ENCODE measurements around the gene FTCDNL1.

DNA sequence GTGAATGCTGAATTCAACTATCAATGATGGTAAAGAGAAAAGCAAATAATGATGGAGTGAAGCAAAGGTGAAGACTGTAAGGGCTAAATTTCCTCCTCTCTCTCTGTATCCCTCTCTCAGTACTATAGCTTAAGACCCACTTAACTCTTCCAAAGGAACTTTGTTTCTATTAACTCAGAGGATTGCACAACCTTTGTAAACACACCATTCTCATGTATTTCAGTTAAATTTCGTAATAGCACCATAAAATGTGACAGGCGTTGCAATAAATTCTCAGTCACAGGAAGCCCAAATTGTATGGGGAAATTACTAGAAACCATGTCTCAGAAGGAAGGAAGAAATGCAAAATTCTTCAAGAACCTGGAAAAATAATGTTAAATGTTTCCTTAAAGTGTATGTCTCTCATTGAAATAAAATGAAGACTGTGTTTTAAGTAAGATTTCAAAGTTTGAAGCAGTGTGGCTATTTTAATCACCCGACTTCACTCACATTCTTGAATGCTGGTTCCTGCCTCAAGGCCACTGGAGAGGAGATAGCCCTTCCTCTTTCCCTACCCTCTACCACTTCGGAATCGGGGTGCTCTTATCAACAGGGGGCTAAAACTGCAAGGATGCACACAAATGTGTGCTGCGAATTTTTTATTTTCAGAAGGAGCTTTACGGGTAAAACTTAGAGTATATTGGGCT, 112.1 kb downstream of the FTCDNL1 start:
- TF ChIP-seq CTCF (IDR thresholded peaks at IDR 0.05; ENCODE audit: borderline replicate concordance, extremely low read depth, low read length, poor library complexity, severe bottlenecking) (no peak), EZH2 (IDR thresholded peaks at IDR 0.05; ENCODE audit: borderline replicate concordance, low read depth, low read length, severe bottlenecking) (no peak)

All from DND-41 (cell line).